ENCODE results near the gene GRM1. TPM values are rescaled to one million over a fixed set of nuclear protein-coding genes. Genes with fewer than 3 reads are reported as not detected.

The GRM1 gene
- polyA plus RNA-seq, 1 experiment, result 0.02 TPM

DNA sequence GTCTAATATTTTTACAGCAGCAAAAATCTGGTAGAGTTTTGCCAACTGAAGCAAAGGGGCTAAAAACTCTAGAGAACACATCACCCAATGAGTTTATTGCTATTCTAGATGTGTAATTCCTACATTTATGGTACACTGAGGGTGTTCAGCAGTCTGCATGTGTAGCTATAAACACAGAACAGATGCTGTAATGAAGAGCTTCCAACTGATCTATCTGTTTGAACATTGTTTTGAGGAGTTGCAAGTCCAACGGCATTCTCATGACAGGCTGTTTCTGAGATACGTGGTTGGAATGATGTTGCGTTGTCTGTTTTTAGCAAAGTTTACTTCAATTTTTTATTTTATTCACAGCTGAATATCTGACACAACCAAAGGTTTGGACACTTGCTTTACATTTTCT is 373.6 kb downstream of the GRM1 start:
- Histone ChIP-seq H3K36me3 (ENCODE audit: control insufficient read depth, insufficient read depth, low read length) (no peaks in the 10 kb centered on the region), H3K27me3 (ENCODE audit: control insufficient read depth, insufficient read depth, low read length) (no peaks in the 10 kb centered on the region), H3K4me3 (ENCODE audit: low read depth, low read length) (no peak overlapping the region)
- ChIA-PET CTCF (interaction anchor here (1.2 kb wide), 1 partner anchor 13 kb away, joined by 5 read pairs; no protein-coding TSS in a partner anchor), POLR2A (no interaction called here)
- no peak for DNase-seq (ENCODE audit: low read depth)
- TF ChIP-seq, protein P1, sequence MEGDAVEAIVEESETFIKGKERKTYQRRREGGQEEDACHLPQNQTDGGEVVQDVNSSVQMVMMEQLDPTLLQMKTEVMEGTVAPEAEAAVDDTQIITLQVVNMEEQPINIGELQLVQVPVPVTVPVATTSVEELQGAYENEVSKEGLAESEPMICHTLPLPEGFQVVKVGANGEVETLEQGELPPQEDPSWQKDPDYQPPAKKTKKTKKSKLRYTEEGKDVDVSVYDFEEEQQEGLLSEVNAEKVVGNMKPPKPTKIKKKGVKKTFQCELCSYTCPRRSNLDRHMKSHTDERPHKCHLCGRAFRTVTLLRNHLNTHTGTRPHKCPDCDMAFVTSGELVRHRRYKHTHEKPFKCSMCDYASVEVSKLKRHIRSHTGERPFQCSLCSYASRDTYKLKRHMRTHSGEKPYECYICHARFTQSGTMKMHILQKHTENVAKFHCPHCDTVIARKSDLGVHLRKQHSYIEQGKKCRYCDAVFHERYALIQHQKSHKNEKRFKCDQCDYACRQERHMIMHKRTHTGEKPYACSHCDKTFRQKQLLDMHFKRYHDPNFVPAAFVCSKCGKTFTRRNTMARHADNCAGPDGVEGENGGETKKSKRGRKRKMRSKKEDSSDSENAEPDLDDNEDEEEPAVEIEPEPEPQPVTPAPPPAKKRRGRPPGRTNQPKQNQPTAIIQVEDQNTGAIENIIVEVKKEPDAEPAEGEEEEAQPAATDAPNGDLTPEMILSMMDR (IDR thresholded peaks at IDR 0.05; ENCODE audit: insufficient read depth, low read depth, low read length), result no peak

DNA sequence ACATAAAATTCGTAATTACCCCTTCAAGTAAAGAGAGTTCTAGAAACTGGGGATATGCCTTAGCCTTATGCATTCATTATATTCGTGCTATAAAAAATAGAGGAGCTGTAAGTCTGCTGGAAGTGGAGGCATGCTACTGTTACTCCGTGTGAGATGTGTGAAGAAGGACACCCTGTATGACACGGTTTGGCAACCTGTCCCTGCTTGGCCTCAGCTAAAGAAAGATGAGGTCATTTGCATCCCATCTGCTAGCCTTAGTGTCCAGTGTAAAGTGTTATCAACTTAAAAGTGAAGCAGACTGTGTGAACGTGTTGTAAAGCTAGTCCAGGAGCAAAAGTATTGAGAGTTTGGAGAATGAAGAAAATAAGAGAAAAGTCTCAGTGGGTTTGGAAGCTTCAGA is 379.7 kb downstream of the GRM1 start:
- DNase-seq (ENCODE audit: low read depth), result no peak
- TF ChIP-seq, protein P1 (IDR thresholded peaks at IDR 0.05; ENCODE audit: insufficient read depth, low read depth, low read length), result no peak
- Histone ChIP-seq H3K27me3 (ENCODE audit: control insufficient read depth, insufficient read depth, low read length) (no peaks in the 10 kb centered on the region), H3K36me3 (ENCODE audit: control insufficient read depth, insufficient read depth, low read length) (no peaks in the 10 kb centered on the region), H3K4me3 (ENCODE audit: low read depth, low read length) (no peak overlapping the region)
- ChIA-PET POLR2A (no interaction called here), CTCF (interaction anchor here (0.8 kb wide), 1 partner anchor 10 kb away, joined by 3 read pairs; no protein-coding TSS in a partner anchor)

DNA sequence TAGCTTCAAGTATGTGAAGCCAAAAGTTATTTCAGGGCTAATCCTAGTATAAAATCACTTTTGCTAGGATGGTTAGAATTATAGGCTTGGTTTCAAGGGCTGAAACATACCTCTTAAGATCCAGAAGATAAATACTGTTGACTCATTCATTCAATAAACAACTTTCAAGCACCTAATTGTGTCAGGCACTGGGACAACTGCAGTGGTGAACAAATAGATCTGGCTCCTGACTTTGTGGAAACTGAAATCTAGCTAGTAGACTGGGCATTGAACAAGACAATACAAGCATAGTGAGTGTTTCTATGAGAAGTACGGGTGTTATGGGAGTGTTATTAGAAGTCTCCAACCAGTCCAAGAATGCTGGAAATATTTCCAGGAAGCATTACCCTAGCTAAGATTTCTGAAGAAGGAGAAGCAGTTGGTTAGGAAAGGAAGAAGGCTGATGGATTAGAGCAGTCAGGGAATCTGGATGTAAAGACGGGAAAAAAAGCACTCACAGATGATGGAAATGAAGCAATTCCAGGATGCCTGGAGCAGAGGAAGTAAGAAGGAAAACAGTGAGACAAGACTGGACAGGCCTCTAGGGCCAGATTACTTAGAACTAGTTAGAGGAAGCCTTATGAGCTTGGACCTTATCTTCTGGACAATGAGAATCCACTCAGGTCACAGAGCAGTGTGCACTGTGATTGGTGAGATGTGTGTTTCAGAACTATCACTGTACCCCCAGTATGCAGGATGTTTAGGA is 382.2 kb downstream of the GRM1 start:
- no peaks in the 10 kb centered on the region for H3K36me3 ChIP-seq (ENCODE audit: control insufficient read depth, insufficient read depth, low read length)
- ChIA-PET CTCF (no interaction called here), POLR2A (no interaction called here)
- no peaks in the 10 kb centered on the region for H3K27me3 ChIP-seq (ENCODE audit: control insufficient read depth, insufficient read depth, low read length)
- DNase-seq (ENCODE audit: low read depth), result no peak
- no peak overlapping the region for H3K4me3 ChIP-seq (ENCODE audit: low read depth, low read length)
- TF ChIP-seq, protein P1 (IDR thresholded peaks at IDR 0.05; ENCODE audit: insufficient read depth, low read depth, low read length), result no peak

DNA sequence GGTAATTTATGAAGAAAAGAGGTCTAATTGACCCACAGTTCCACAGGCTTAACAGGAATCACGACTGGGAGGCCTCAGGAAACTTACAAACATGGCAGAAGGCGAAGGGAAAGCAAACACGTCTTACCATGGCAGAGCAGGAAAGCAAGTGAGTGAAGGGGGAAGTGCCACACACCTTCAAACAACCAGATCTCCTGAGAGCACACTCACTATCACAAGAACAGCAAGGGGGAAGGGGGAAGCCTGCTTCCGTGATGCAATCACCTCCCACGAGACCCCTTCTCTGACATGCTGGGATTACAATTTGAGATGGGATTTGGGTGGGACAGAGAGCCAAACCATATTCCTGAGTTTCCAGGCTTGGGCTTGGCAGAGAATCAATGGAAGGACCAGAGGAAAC is 390.7 kb downstream of the GRM1 start:
- ChIA-PET CTCF (interaction anchor here (0.7 kb wide), 1 partner anchor 130 kb away, joined by 4 read pairs; no protein-coding TSS in a partner anchor), POLR2A (no interaction called here)
- no peak for DNase-seq (ENCODE audit: low read depth)
- no peaks in the 10 kb centered on the region for H3K36me3 ChIP-seq (ENCODE audit: control insufficient read depth, insufficient read depth, low read length)
- H3K27me3 ChIP-seq (ENCODE audit: control insufficient read depth, insufficient read depth, low read length), result no peaks in the 10 kb centered on the region
- TF ChIP-seq, protein P1 (IDR thresholded peaks at IDR 0.05; ENCODE audit: insufficient read depth, low read depth, low read length), result no peak
- no peak overlapping the region for H3K4me3 ChIP-seq (ENCODE audit: low read depth, low read length)

DNA sequence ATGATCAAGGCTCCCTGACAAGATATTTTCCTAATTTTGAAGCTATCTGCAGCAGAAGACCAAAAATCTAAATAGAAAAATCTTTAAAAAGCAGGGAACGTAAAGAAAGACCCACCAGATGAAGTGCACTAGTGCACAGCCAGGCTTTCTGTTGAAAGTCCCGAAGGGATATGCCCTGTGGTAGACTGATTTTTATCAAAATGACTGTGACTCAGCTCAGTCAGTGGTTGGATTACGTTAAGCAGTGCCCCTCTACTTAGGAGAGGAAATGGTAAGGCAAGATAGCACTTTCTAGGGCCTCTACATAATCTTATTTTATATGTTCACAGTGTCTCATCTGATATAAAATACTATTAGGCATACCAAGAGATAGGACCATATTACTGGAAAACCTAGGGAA is 391.4 kb downstream of the GRM1 start:
- Histone ChIP-seq H3K36me3 (ENCODE audit: control insufficient read depth, insufficient read depth, low read length) (no peaks in the 10 kb centered on the region), H3K27me3 (ENCODE audit: control insufficient read depth, insufficient read depth, low read length) (no peaks in the 10 kb centered on the region), H3K4me3 (ENCODE audit: low read depth, low read length) (no peak overlapping the region)
- TF ChIP-seq, protein P1 (IDR thresholded peaks at IDR 0.05; ENCODE audit: insufficient read depth, low read depth, low read length), result no peak
- CTCF ChIA-PET, result interaction anchor here (0.6 kb wide), 1 partner anchor 348 kb away, joined by 3 read pairs; no protein-coding TSS in a partner anchor
- POLR2A ChIA-PET, result no interaction called here
- no peak for DNase-seq (ENCODE audit: low read depth)

Measured in BJ (cell line).